ENCODE data around the gene PLA2G4B. TPM values are rescaled to one million over a fixed set of nuclear protein-coding genes. Genes with fewer than 3 reads are reported as not detected.

PLA2G4B gene
- total RNA-seq, 1 experiment from 2014 or later: 7.8 TPM

GRCh38 chr15:41854443-41854842 is 15.8 kb downstream of the PLA2G4B start:
- CTCF ChIA-PET: no interaction called here
- Histone ChIP-seq H3F3A (ENCODE audit: insufficient read depth, low read depth) (no peaks in the 10 kb centered on the region), H3K4me2 (no peak overlapping the region), H3K27ac (no peak overlapping the region), H3K79me2 (ENCODE audit: low read depth) (no peaks in the 10 kb centered on the region), H2AFZ (no peak overlapping the region), H4K20me1 (ENCODE audit: insufficient read depth) (no peaks in the 10 kb centered on the region), H3K27me3 (ENCODE audit: insufficient read depth, low read depth) (no peaks in the 10 kb centered on the region), H3K36me3 (ENCODE audit: low read depth) (no peaks in the 10 kb centered on the region), H3K4me1 (replicated peaks; ENCODE audit: insufficient read depth) (no peaks in the 10 kb centered on the region), H3K9me3 (ENCODE audit: insufficient read depth, low read depth) (no peaks in the 10 kb centered on the region), H3K4me3 (no peak overlapping the region), H3K9me2 (ENCODE audit: insufficient read depth) (no peaks in the 10 kb centered on the region)
- TF ChIP-seq CTCF (conservative IDR thresholded peaks at IDR 0.05): no peak
- no peak for TF ChIP-seq EZH2 (IDR thresholded peaks at IDR 0.05; ENCODE audit: low read depth)
- POLR2A ChIA-PET (ENCODE audit: unreplicated experiment): interaction anchor here (0.6 kb wide), 1 partner anchor 71 kb away, joined by 3 read pairs; no protein-coding TSS in a partner anchor
- intact Hi-C loops (cut with micrococcal nuclease; ENCODE audit: unreplicated experiment): no loop called here
- BruUV-seq (replicated peaks): no TSS peak
- no peak for DNase-seq

- H3K9me2 ChIP-seq (ENCODE audit: insufficient read depth): no peaks in the 10 kb centered on the region
- no peaks in the 10 kb centered on the region for H3K36me3 ChIP-seq (ENCODE audit: low read depth)
- no peaks in the 10 kb centered on the region for H3K27me3 ChIP-seq (ENCODE audit: insufficient read depth, low read depth)
- no peaks in the 10 kb centered on the region for H3K9me3 ChIP-seq (ENCODE audit: insufficient read depth, low read depth)
- H3F3A ChIP-seq (ENCODE audit: insufficient read depth, low read depth): no peaks in the 10 kb centered on the region
- H3K27ac ChIP-seq: no peak overlapping the region
- BruUV-seq (replicated peaks): no TSS peak
- no peak overlapping the region for H2AFZ ChIP-seq
- intact Hi-C loops (cut with micrococcal nuclease; ENCODE audit: unreplicated experiment): no loop called here
- no peaks in the 10 kb centered on the region for H3K4me1 ChIP-seq (replicated peaks; ENCODE audit: insufficient read depth)
- no peak overlapping the region for H3K4me2 ChIP-seq
- no peak overlapping the region for H3K4me3 ChIP-seq
- TF ChIP-seq EZH2 (IDR thresholded peaks at IDR 0.05; ENCODE audit: low read depth): no peak
- TF ChIP-seq CTCF (conservative IDR thresholded peaks at IDR 0.05): no peak
- DNase-seq: no peak
- H3K79me2 ChIP-seq (ENCODE audit: low read depth): no peaks in the 10 kb centered on the region
- H4K20me1 ChIP-seq (ENCODE audit: insufficient read depth): no peaks in the 10 kb centered on the region
- POLR2A ChIA-PET (ENCODE audit: unreplicated experiment): no interaction called here
- CTCF ChIA-PET: no interaction called here
Observed at GRCh38 chr15:41855261-41855961, 16.8 kb downstream of the PLA2G4B start.

- Histone ChIP-seq H4K20me1 (ENCODE audit: insufficient read depth) (no peaks in the 10 kb centered on the region), H3K9me2 (ENCODE audit: insufficient read depth) (no peaks in the 10 kb centered on the region), H3K36me3 (ENCODE audit: low read depth) (no peaks in the 10 kb centered on the region), H3K79me2 (ENCODE audit: low read depth) (no peaks in the 10 kb centered on the region), H3K4me2 (no peak overlapping the region), H3K4me3 (no peak overlapping the region), H3K27me3 (ENCODE audit: insufficient read depth, low read depth) (no peaks in the 10 kb centered on the region), H3K9me3 (ENCODE audit: insufficient read depth, low read depth) (no peaks in the 10 kb centered on the region), H3K27ac (no peak overlapping the region), H3F3A (ENCODE audit: insufficient read depth, low read depth) (no peaks in the 10 kb centered on the region), H3K4me1 (replicated peaks; ENCODE audit: insufficient read depth) (no peaks in the 10 kb centered on the region), H2AFZ (no peak overlapping the region)
- ChIA-PET CTCF (no interaction called here), POLR2A (ENCODE audit: unreplicated experiment) (no interaction called here)
- intact Hi-C loops (cut with micrococcal nuclease; ENCODE audit: unreplicated experiment): no loop called here
- no peak for DNase-seq
- TF ChIP-seq CTCF (conservative IDR thresholded peaks at IDR 0.05) (no peak), EZH2 (IDR thresholded peaks at IDR 0.05; ENCODE audit: low read depth) (no peak)
- BruUV-seq (replicated peaks): no TSS peak
Observed at GRCh38 chr15:41856262-41856661, 17.6 kb downstream of the PLA2G4B start.

Data from PC-9 (cell line).